GM12864 (cell line): ENCODE measurements around the gene TSHR.
A peak's percentile ranks its signal among the peaks of the same experiment; 100 is the strongest.

Experiments
- DNase-seq: peaks from one replicate; pipeline ENCODE4 v3.0.0-alpha.2; 2011; ENCODE audit warnings: low read depth
- H3K4me3 ChIP-seq: 2 replicates; pipeline ENCODE4 v1.5.1; 2011; ENCODE audit warnings: mild to moderate bottlenecking, low read depth, low read length, control low read depth
- TF ChIP-seq, protein P1 (sequence below): IDR thresholded peaks from 2 replicates; pipeline ENCODE4 v1.5.1; 2011; ENCODE audit warnings: low read depth, mild to moderate bottlenecking, moderate library complexity, low read length, control low read depth, inconsistent platforms; ENCODE audit errors: missing control alignments

Gene TSHR

DNA sequence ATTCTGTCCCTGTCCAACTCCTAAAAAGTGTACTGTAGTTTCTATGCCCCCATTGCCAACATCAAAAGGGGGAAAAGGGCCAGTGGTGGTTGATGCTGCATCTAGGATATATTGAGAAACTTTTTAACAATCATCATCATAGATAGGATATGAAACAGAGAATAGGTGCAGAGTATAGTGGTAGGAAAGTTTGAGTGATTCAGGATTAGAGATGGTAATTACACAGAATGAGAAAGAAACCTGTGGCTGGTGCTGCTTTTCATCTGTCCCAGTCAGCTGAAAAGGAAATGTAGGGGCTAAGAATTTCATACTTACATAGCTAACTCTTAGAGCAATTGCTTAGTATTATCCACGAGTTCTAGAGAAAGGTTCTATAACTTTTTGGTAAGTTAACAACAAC lies 197.8 kb downstream of the TSHR start:
- no peak overlapping the region for H3K4me3 ChIP-seq
- TF ChIP-seq, protein P1, sequence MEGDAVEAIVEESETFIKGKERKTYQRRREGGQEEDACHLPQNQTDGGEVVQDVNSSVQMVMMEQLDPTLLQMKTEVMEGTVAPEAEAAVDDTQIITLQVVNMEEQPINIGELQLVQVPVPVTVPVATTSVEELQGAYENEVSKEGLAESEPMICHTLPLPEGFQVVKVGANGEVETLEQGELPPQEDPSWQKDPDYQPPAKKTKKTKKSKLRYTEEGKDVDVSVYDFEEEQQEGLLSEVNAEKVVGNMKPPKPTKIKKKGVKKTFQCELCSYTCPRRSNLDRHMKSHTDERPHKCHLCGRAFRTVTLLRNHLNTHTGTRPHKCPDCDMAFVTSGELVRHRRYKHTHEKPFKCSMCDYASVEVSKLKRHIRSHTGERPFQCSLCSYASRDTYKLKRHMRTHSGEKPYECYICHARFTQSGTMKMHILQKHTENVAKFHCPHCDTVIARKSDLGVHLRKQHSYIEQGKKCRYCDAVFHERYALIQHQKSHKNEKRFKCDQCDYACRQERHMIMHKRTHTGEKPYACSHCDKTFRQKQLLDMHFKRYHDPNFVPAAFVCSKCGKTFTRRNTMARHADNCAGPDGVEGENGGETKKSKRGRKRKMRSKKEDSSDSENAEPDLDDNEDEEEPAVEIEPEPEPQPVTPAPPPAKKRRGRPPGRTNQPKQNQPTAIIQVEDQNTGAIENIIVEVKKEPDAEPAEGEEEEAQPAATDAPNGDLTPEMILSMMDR = no peak
- DNase-seq = no peak

DNA sequence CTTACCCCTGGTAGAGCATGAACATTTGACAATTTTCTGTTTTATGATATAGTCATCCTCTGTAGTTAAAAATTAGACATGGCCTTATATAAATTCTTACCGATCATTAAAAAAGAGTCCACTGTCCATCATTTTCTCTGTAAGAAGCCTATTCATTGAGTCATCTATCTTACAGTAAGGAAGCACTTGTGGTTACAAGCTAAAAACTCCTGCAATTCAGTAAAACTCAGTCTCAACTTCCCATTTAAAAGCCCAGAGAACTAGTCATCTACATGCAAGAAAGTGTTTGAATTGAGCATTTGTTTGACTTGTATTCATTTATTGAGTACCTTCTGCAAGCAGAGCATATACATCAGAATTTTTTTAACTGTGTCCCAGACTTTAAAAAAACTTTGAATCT lies 202.0 kb downstream of the TSHR start:
- H3K4me3 ChIP-seq = no peak overlapping the region
- DNase-seq = no peak
- TF ChIP-seq, protein P1 = no peak

DNA sequence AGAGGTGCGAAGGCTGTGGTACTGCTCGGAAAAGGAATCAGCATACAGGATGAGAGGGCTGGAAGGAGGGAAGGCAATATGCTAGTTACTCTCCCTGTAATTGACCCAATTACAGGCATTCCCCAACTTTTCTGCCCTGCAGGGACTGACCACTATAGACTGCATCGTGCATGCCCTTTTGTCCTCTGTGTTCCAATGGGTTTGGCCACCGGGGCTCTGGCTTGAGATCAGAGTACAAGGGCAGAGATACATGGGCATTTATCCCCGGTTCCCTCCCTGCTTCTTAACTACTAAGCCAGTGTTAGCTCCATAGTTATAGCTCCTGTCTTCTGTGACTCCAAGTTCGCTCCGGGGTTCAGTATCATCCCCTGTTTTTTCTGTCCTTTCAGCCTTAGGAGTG lies 205.7 kb downstream of the TSHR start:
- TF ChIP-seq, protein P1 = no peak
- no peak for DNase-seq
- H3K4me3 ChIP-seq = no peak overlapping the region

DNA sequence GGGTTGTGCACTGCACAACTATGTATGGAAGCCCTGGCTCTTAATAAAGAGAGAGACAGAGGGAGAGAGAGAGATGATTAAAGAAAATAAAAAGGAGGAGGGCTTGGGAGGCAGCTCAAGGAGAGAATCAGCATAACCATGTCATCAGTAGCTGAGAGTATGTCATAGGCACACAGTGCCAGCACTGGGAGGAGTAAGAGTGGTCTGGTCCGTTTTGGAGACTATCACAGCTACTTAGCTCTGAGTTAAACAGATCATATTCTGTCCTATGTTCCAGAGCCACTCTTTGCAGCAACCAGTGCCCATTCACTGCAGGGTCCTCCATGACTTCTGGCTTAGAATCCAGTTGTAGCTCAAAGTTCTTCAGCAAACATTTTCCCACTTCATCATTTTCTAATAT lies 206.3 kb downstream of the TSHR start:
- no peak for DNase-seq
- no peak overlapping the region for H3K4me3 ChIP-seq
- TF ChIP-seq, protein P1 = no peak

DNA sequence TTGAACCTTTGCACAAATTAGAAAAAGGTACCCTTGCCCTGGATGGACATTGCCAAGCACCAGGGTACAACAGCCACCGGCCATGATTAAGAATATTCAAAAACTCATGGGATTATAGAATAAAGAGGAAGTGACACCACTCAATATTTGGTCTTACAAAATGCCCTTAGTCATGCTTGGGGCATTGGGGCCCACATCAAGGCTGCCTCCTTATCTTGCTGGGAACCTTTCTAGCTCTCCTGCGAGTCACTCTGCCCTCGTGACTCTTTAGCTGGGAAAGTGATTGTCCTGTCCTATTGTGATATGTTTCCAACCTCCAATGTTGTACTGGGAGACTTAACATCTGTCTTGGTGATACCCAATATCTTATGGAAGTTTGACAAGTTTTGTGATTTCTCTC lies 207.5 kb downstream of the TSHR start:
- no peak for DNase-seq
- H3K4me3 ChIP-seq = no peak overlapping the region
- TF ChIP-seq, protein P1 = no peak

DNA sequence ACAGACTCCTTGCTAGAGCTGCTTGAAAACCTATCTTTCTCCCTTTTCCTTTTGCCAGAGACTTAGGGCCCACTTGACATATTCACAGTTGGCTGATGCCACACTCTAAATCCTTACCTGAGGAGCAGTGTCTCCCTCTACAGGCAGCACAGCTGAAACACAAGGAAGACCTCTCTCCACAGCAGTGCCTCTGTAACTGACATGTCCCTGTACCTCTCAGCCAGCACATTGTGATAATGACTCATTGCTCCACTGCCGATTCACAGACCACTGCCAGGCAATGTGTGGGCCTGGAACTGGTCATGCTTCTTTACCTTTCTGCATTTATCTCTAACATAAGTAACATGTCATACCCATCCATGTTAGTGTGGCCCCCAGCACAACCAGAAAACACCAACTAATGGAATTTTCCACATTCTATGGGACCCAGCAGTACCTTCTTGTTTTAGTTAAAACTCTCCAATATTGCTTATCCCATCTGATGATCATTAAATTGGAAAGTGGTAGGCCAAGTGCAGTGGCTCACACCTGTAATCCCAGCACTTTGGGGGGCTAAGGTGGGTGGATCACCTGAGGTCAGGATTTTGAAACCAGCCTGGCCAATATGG lies 208.8 kb downstream of the TSHR start:
- H3K4me3 ChIP-seq = no peak overlapping the region
- DNase-seq = peak; percentile 58
- TF ChIP-seq, protein P1 = peak; percentile 84

DNA sequence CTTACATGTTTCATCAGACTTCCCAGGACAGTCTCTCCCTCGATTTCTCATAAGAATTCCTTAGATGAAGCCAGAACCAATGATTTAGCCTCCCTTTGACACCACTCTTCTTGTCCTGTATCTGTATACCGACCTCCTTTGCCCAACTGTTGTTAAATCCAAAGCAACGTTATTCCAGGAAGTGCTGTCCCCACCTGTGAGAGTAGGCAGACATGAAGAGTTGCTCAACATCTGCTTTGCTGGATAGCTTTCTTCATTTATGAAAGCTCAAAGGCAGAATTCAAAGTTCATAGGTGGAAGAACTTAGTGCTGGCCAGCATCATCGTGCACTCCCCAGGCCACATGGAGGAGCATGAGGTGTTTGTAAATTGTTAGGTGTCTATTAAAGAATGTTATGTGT lies 209.8 kb downstream of the TSHR start:
- TF ChIP-seq, protein P1 = no peak
- no peak for DNase-seq
- no peak overlapping the region for H3K4me3 ChIP-seq
